K562 (cell line): ENCODE measurements around the gene PTCH2. TPM values are rescaled to one million over a fixed set of nuclear protein-coding genes. Genes with fewer than 3 reads are reported as not detected.

ENCODE experiments used
- CSDE1 ChIP-seq, 2 experiments: fragments of 450-650 bp; IDR thresholded peaks; 2 replicates each; pipeline ENCODE4 v1.6.1; 2016; ENCODE audit warnings: mild to moderate bottlenecking in 1 of 2
- DDX20 ChIP-seq: fragments of 450-650 bp; IDR thresholded peaks from 2 replicates; pipeline ENCODE4 v1.6.1; 2016; ENCODE audit warnings: missing genetic modification characterization, low read depth, mild to moderate bottlenecking, missing compliant biosample characterization, moderate library complexity
- ESRRB ChIP-seq: fragments of 250-450 bp; sonication (Bioruptor Pico); IDR thresholded peaks from 2 replicates; pipeline ENCODE4 v1.5.0; 2020; ENCODE audit warnings: mild to moderate bottlenecking, moderate library complexity, borderline replicate concordance
- ETV1 ChIP-seq: fragments of 450-650 bp; conservative IDR thresholded peaks from 2 replicates; pipeline ENCODE4 v1.6.1; 2016; ENCODE audit warnings: missing genetic modification characterization, control low read depth, low read depth, missing compliant biosample characterization
- HLTF ChIP-seq: fragments of 450-650 bp; IDR thresholded peaks from 2 replicates; pipeline ENCODE4 v1.6.1; 2016
- HSF4 ChIP-seq: fragments of 250-450 bp; sonication (Bioruptor Pico); IDR thresholded peaks from 2 replicates; pipeline ENCODE4 v2.1.2; 2022; ENCODE audit warnings: mild to moderate bottlenecking, moderate library complexity, borderline replicate concordance
- IRF9 ChIP-seq: fragments of 450-650 bp; IDR thresholded peaks from 2 replicates; pipeline ENCODE4 v1.6.1; 2016; ENCODE audit warnings: missing biosample characterization, missing genetic modification characterization
- MEF2D ChIP-seq: conservative IDR thresholded peaks from 2 replicates; pipeline ENCODE4 v1.6.1; 2016; ENCODE audit warnings: low read depth, missing genetic modification characterization, missing compliant biosample characterization
- PTRF ChIP-seq: fragments of 450-650 bp; IDR thresholded peaks from 2 replicates; pipeline ENCODE4 v1.6.1; 2016; ENCODE audit warnings: mild to moderate bottlenecking, missing genetic modification characterization, missing compliant biosample characterization
- RFX7 ChIP-seq: fragments of 250-450 bp; sonication (Bioruptor Pico); IDR thresholded peaks from 2 replicates; pipeline ENCODE4 v1.5.1; 2021; ENCODE audit warnings: mild to moderate bottlenecking
- SMAD1 ChIP-seq: fragments of 150-350 bp; IDR thresholded peaks from 2 replicates; pipeline ENCODE4 v1.6.1; 2014; ENCODE audit warnings: low read length, low read depth; ENCODE audit not compliant: partially characterized antibody
- SREBF2 ChIP-seq: sonication (generic); formaldehyde crosslinking; IDR thresholded peaks from 2 replicates; pipeline ENCODE4 v1.4.0; 2020; ENCODE audit warnings: mild to moderate bottlenecking, missing genetic modification reagents
- SRSF3 ChIP-seq: fragments of 200-400 bp; formaldehyde crosslinking; IDR thresholded peaks from 2 replicates; pipeline ENCODE4 v1.6.1; 2016; ENCODE audit warnings: mild to moderate bottlenecking, low read length, moderate library complexity; ENCODE audit not compliant: insufficient read depth
- TSHZ1 ChIP-seq: fragments of 250-450 bp; sonication (Bioruptor Pico); IDR thresholded peaks from 2 replicates; pipeline ENCODE4 v1.4.0; 2020; ENCODE audit warnings: mild to moderate bottlenecking, moderate library complexity
- U2AF1 ChIP-seq: fragments of 200-400 bp; formaldehyde crosslinking; optimal IDR thresholded peaks from 2 replicates; pipeline ENCODE3; 2017; ENCODE audit warnings: mild to moderate bottlenecking, low read depth, low read length, moderate library complexity
- ZBTB7A ChIP-seq: IDR thresholded peaks from 2 replicates; pipeline ENCODE4 v1.6.1; 2011; ENCODE audit warnings: low read depth, mild to moderate bottlenecking, low read length, moderate library complexity, borderline replicate concordance; ENCODE audit not compliant: control insufficient read depth
- ZC3H4 ChIP-seq: sonication (generic); formaldehyde crosslinking; IDR thresholded peaks from 2 replicates; pipeline ENCODE4 v1.9.0; 2021; ENCODE audit warnings: missing genetic modification reagents, borderline replicate concordance
- ZFX ChIP-seq: sonication (generic); formaldehyde crosslinking; IDR thresholded peaks from 2 replicates; pipeline ENCODE4 v1.8.0; 2022; ENCODE audit warnings: mild to moderate bottlenecking, missing genetic modification reagents, moderate library complexity
- ZNF3 ChIP-seq: fragments of 250-450 bp; sonication (Bioruptor Pico); IDR thresholded peaks from 2 replicates; pipeline ENCODE4 v1.5.0; 2021; ENCODE audit warnings: mild to moderate bottlenecking, moderate library complexity
- ZNF561 ChIP-seq: fragments of 450-650 bp; formaldehyde crosslinking; conservative IDR thresholded peaks from 2 replicates; pipeline ENCODE4 v1.4.0; 2020; ENCODE audit warnings: mild to moderate bottlenecking, moderate library complexity
- ZSCAN32 ChIP-seq: fragments of 450-650 bp; formaldehyde crosslinking; IDR thresholded peaks from 2 replicates; pipeline ENCODE4 v1.4.0; 2020; ENCODE audit warnings: mild to moderate bottlenecking, moderate library complexity
- polyA plus RNA-seq, 8 experiments: library from polyadenylated mRNA; depleted of rRNA in 4 of 8; stranded (reverse) in 5 of 8; unstranded in 3 of 8; fragments of >200 nt; fragmentation: Nextera tagmentation in 2 of 8; fragmentation: Illumina TruSeq in 1 of 8; extraction: Ambion mirVana in 2 of 8; extraction: Trizol in 1 of 8; gene quantifications; 2 replicates each; pipeline versions ENCODE4 v1.2.1 to v1.2.3, GENCODE V29; 2011 to 2014; ENCODE audit warnings: inconsistent platforms in 1 of 8, missing spikeins in 1 of 8
- total RNA-seq, 7 experiments: library from RNA; depleted of rRNA in 6 of 7; stranded (reverse); fragments of >200 nt in 6 of 7; fragmentation: Illumina TruSeq in 2 of 7; extraction: Trizol in 2 of 7; gene quantifications; 2 replicates each; pipeline versions ENCODE4 v1.2.1 to v1.2.3, GENCODE V29; 2011 to 2021; ENCODE audit warnings: low replicate concordance in 1 of 7
- TF ChIP-seq, protein P1 (sequence below): fragments of 450-650 bp; formaldehyde crosslinking; conservative IDR thresholded peaks from 2 replicates; pipeline ENCODE4 v1.4.0; 2022; ENCODE audit warnings: mild to moderate bottlenecking, missing genetic modification characterization

Gene PTCH2
- total and polyA plus RNA-seq, 9 of the 15 experiments (the other 6 are each of a cell fraction or from before 2014, with no cell fraction given): 0.15 to 27.3 (median 0.48) TPM; not detected in 1

GRCh38 chr1:44808063-44808937 is 34.8 kb downstream of the PTCH2 start, which contains the start of gene BTBD19 (continued):
- TF ChIP-seq U2AF1 (no peak), RFX7 (CRISPR knock-in tag) (no peak), ZC3H4 (0 out of 2 replicates have a peak, but pooled peaks have one; percentile 87), ZNF561 (no peak), HSF4 (CRISPR knock-in tag) (0 out of 2 replicates have a peak, but pooled peaks have one; percentile 34), MEF2D (tag) (peak; percentile 16; the same call in 1 of the 2 replicates), DDX20 (0 out of 2 replicates have a peak, but pooled peaks have one; percentile 20), SRSF3 (peak; percentile 65; the same call in 1 of the 2 replicates), PTRF (peak; percentile 23), CSDE1 (IDR thresholded peaks at IDR 0.05) (peak in 1 of 2 experiments; percentile 65; a peak in 1 of 4 replicates), ZFX (CRISPR knock-in tag) (peak; percentile 74), IRF9 (peak; percentile 80), SMAD1 (no peak), ZBTB7A (no peak), SREBF2 (CRISPR knock-in tag) (no peak), HLTF (0 out of 2 replicates have a peak, but pooled peaks have one; percentile 77), ZNF3 (CRISPR knock-in tag) (no peak), ETV1 (tag) (0 out of 2 replicates have a peak, but pooled peaks have one; percentile 33), ZSCAN32 (CRISPR knock-in tag) (0 out of 2 replicates have a peak, but pooled peaks have one; percentile 14), ESRRB (peak; percentile 41; the same call in 1 of the 2 replicates), TSHZ1 (CRISPR knock-in tag) (no peak)
- TF ChIP-seq, protein P1, sequence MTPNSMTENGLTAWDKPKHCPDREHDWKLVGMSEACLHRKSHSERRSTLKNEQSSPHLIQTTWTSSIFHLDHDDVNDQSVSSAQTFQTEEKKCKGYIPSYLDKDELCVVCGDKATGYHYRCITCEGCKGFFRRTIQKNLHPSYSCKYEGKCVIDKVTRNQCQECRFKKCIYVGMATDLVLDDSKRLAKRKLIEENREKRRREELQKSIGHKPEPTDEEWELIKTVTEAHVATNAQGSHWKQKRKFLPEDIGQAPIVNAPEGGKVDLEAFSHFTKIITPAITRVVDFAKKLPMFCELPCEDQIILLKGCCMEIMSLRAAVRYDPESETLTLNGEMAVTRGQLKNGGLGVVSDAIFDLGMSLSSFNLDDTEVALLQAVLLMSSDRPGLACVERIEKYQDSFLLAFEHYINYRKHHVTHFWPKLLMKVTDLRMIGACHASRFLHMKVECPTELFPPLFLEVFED (CRISPR knock-in tag): peak; percentile 37; the same call in 1 of the 2 replicates
